MCF 10A (cell line): ENCODE data around the gene ZNF264. TPM values are rescaled to one million over a fixed set of nuclear protein-coding genes. Genes with fewer than 3 reads are reported as not detected.

Source experiments
- total RNA-seq: library from RNA; stranded (reverse); gene quantifications from 2 replicates; pipeline ENCODE4 v1.2.3, GENCODE V29; 2022

Gene ZNF264
- total RNA-seq, 1 experiment from 2014 or later: 34.4 TPM

Other genes starting within 250 kb of the ZNF264 start
- gene USP29, start 71.5 kb upstream of the ZNF264 start, total RNA-seq: not detected in 2 replicates
- not detected in 2 replicates for gene ZIM3, start 46.3 kb upstream of the ZNF264 start, total RNA-seq
- not detected in 2 replicates for gene DUXA, start 24.0 kb upstream of the ZNF264 start, total RNA-seq
- gene AURKC, start 39.5 kb downstream of the ZNF264 start, total RNA-seq: 0.93 and 1.2 TPM in 2 replicates
- 11.8 and 12.2 TPM in 2 replicates for gene ZNF805, start 49.1 kb downstream of the ZNF264 start, total RNA-seq
- 72.5 and 95.5 TPM in 2 replicates for gene ZNF460, start 89.0 kb downstream of the ZNF264 start, total RNA-seq
- 9.2 and 10.8 TPM in 2 replicates for gene ZNF543, start 129.0 kb downstream of the ZNF264 start, total RNA-seq
- 7.0 and 9.9 TPM in 2 replicates for gene ZNF304, start 159.8 kb downstream of the ZNF264 start, total RNA-seq
- gene TRAPPC2B, start 172.1 kb downstream of the ZNF264 start, total RNA-seq: 6.3 and 9.8 TPM in 2 replicates
- gene ZNF547, start 172.1 kb downstream of the ZNF264 start, total RNA-seq: 3.7 and 4.3 TPM in 2 replicates
- gene ZNF548, start 198.4 kb downstream of the ZNF264 start, total RNA-seq: 23.7 and 40.1 TPM in 2 replicates
- 7.8 and 8.3 TPM in 2 replicates for gene ZNF17, start 219.7 kb downstream of the ZNF264 start, total RNA-seq
- 19.1 and 21.2 TPM in 2 replicates for gene ZNF749, start 243.8 kb downstream of the ZNF264 start, total RNA-seq